GM04504 (cell line): Measurements from ENCODE around the gene HHLA2.
"Not testable (repeated sequence)": the region's sequence is repeated elsewhere in the genome, so short reads cannot be mapped to it uniquely, and the experiment has no call there.

ENCODE experiments used
- DNase-seq: peaks from one replicate; pipeline ENCODE4 v3.0.0-alpha.2; 2012; ENCODE audit warnings: low read depth

The HHLA2 gene, protein sequence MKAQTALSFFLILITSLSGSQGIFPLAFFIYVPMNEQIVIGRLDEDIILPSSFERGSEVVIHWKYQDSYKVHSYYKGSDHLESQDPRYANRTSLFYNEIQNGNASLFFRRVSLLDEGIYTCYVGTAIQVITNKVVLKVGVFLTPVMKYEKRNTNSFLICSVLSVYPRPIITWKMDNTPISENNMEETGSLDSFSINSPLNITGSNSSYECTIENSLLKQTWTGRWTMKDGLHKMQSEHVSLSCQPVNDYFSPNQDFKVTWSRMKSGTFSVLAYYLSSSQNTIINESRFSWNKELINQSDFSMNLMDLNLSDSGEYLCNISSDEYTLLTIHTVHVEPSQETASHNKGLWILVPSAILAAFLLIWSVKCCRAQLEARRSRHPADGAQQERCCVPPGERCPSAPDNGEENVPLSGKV

DNA sequence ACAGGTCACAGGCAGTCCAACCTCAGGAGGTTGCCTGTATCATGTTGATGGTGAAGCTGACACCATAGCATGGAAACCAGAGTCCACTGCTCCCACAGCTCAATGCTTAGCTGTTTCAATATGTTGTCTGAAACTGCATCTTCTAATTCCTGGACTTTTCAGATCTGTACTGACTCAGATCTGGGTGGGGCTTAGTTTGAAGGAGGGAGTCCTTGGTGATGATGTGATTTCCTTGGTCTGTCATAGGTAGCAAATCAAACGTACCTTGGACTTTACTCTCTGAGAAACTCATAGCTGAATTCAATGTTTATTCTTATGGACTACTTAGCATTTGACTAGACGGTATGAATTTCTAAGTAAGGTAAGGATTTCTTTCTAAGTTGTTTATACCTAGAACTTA is at the start of gene HHLA2:
Gene HHLA2, plus strand, starts transcription at position 310 of the 400 bp plus-strand sequence. CDS start 55,266 bp downstream, outside the sequence.
- DNase-seq, result no peak

DNA sequence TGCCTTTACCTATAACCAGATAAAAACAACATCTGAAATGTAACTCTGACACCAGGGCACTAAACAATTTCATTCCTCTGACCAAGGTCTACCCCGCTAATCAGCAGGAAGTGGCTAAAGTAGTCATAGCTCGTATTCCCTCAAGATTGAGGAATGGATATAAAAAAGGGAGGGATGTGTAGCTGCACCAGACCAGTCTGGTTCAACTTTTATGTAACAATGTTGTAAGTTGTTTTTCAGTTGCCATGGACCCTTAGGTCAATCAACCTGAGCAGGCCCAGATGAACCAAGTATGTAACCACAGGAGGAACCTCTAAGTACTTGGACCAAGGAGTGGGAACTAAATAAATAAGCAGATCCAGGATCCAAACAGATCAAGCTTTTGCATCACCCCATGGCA is 45.7 kb upstream of the HHLA2 start:
- no peak for DNase-seq

DNA sequence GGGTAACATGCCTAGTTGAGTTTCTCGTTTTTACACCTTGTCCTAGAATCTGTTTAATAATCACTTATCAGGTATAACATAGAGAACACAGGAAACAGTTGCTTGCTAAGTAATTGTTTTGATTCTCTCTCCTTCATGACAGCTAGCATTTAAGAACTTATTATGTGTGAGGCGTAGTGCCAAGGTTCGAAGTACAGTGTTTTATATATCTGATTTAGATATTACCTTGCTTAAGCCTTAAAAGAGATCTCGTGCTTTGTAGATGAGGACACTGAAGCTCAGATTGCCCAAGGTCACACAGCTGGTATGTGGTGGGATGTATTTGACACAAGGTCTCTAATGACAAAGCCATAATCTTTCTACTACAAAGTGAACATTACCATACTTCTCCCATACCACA is 45.1 kb upstream of the HHLA2 start:
- DNase-seq, result no peak

DNA sequence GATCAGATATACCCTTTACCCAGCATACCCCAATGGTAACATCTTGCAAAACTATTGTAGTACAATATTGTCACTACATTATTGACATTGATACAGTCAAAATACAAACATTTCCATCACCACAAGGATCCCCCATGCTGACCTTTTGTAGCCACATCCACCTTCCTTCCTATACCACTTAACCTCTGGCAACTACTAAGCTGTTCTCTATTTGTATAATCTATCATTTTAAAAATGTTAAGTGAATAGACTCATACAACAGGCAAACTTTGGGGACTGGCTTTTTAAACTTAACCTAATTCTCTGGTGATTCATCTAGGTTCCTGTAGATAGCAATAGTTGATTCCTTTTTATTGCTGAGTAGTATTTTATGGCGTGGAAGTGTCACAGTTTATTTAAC is 44.5 kb upstream of the HHLA2 start:
- no peak for DNase-seq

DNA sequence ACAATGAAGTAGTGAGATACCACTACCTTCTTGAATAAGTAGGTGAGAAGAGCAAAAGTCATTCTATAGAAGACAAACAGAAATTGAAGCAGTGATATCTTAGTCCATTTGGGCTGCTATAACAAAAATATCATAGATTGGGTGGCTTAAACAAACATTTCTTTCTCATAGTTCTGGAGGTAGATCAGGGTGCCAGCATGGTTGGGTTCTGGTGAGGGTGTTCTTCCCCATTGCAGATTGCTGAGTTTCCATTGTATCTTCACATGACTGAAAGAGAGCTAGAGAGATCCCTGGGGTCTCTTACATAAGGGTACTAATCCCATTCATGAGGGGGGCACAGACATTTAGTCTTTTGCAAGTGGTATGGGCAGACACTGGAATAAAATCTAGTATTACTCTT is 41.2 kb upstream of the HHLA2 start:
- no peak for DNase-seq

DNA sequence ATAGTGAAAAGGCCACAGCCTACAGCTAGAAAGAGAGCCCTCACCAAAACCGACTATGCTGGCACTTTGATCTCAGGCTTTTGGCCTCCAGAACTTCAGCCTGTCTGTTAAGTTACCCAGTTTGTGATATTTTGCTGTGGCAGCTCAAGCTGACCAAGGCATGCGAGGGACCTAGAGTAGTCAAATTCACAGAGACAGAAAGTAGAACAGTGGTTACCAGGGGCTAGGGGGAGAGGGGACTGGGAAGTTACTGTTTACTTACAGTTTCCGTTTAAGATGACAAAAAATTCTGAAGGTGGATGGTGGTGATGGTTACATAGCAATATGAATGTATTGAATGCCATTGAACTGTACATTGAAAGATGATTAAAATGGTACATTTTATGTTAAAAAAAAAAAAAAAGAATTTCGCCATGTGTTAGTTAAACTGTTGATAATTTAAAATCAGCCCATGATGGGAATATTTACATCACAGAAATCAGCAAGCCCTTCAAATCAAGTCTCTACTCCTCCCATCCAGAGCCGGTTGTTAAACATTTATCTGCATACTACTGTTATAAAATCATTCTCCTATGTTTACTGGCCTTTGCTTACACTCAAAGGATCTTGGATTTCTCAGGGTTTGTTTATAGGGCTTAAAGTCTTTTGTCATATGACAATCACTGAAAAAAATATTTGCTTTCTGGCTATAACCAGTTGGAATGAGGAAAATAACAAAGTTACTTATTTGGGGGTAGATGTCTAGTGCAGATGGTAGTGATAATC is 31.6 kb upstream of the HHLA2 start:
- not testable (repeated sequence) for DNase-seq

DNA sequence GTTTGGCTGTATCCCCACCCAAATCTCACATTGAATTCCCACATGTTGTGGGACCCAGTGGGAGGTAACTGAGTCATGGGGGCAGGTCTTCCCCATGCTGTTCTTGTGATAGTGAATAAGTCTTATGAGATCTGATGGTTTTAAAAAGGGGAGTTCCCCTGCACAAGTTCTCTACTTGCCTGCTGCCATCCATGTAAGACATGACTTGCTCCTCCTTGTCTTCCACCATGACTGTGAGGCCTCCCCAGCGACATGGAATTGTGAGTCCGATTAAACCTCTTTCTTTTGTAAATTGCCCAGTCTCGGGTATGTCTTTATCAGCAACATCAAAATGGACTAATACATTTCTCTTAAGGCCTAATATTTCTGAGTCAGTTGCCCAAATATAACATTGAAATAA is 28.1 kb upstream of the HHLA2 start:
- DNase-seq, result not testable (repeated sequence)

DNA sequence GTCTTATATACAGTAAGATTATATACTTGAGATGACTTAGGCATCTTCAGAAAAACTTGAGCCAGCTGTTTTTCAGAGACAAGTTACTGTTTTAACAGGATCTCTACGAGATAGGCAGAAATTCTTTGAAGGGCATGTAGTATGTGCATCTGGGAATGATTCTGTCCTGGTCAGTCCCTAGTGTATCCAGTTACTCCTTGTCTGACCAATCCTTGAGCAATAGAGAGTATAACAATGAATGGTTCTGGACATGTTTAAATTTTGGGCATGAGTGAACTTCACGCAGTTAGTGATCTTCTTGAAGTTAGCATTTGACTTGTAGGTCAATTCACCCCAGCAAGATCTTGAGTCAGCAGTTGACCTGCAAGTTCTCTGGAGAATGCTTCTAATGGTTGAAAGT is 24.7 kb upstream of the HHLA2 start:
- no peak for DNase-seq

DNA sequence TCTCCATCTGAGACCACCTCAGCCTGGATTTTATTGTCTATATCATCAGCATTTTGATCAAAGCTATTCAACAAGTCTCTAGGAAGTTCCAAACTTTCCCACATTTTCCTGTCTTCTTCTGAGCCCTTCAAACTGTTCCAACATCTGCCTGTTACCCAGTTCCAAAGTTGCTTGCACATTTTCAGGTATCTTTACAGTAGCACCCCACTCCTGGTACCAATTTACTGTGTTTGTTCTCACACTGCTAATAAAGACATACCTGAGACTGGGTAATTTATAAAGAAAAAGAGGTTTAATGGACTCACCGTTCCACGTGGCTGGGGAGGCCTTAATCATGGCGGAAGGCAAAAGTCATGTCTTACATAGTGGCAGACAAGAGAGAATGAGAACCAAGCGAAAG is 17.3 kb upstream of the HHLA2 start:
- not testable (repeated sequence) for DNase-seq

DNA sequence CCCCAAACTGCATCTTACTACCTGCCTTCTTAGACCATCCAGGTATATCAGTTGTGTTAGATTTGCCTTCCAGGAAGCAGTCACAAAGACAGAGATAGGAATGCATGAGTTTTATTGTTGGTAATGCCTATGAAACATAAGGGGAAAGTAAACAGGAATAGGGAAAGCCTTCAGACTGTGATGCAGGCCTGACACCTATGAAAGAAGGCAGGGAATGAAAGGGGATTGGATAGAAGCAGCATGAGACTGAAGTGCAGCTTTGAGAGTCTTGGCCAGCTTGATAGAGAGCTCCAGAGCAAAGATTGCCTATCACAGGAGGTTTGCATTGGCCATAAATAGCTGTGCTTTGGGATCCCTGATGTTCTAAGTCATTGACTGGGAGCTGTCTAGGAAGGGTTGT is 15.9 kb upstream of the HHLA2 start:
- DNase-seq, result no peak

DNA sequence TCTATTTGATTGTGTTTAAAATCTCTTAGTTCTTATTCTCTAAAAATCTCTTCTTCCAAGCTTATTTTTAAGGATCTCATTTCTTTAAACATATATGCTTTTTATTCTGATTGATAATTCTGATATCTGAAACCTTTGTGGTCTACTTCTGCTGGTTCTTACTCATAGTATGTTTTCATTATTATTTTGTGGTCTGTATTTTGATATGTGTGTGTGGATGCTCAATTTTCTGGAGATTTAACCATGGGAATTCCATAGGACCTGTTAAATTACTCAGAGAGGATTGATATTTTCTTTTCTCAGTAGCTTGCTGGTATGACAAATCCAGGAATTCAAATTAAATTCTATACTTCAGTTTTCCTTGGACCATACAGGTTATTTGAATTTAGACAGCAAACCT is 14.7 kb upstream of the HHLA2 start:
- DNase-seq, result no peak

DNA sequence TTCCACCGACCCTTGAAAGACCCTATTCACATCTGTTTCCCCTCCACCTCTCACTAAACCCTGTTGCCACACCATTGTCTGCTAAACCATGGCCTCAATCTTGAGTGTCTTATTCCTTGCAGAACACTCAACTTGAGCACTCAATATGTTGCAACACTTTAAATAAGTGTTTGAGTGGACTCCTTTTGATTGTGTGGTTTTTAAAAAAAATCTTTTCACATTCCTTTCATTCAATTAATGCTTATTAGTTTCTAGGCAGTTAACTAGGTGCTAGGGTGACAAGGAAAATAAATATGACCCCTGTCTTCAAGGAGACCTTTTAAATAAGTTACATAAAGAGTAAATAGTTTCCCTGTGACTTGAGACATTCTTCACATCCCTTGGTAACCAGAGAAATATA is 13.3 kb upstream of the HHLA2 start:
- no peak for DNase-seq

DNA sequence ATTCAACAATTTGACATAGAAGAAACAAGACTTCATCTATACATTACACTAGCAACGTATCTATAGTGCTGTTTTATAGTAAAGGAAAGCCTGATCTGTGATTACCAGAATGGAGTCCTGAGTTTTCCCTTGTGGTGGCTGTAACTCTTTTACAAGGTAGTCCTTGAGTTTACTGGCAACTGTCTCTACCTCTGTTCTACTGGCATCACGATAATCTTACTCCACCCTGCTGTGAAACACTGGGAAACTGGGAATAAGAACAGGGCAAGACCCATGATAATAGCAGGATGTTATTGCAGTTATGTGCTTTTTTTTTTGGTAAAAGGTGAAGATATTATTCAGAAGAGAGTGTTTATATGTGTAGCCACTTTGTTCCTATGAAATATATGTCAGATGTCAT is 12.4 kb upstream of the HHLA2 start:
- no peak for DNase-seq

DNA sequence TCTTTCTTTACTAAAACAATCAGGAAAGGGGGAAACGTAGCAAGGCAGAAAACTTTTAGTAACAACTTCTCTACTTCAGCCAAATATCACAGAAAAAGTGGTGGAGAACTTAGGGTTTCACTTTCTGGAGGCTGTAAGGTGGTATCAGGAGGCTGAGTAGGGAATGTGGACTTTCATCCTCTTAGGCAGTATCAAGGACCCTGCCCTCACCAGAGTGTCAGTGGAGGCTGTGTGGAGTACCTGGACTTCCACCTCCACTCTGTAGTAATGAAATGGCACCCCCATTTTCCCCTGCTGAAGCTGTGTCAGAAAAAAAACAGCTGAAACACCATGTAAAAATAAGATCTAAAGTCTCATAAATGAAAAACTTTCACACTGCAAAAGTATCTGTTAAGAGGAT is 11.2 kb upstream of the HHLA2 start:
- no peak for DNase-seq

DNA sequence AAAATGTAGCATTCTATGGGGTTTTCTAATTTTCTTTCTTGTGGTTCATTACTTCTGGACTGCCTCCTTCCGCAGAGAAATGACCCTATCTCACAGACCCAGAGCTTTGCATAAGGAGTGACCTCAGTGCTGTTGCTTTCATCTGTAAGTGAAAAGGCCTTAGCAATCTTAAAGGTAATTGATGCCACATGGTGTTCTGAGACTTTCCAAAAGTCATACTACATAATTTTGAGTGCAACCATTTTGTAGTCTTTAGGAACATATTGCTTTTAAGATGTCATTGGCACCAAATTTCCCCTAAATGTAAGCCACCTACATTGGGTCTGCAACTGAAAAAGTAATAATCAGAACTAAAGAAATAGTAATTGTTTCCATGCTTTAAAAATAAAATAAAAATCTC is 9.2 kb upstream of the HHLA2 start:
- DNase-seq, result no peak

DNA sequence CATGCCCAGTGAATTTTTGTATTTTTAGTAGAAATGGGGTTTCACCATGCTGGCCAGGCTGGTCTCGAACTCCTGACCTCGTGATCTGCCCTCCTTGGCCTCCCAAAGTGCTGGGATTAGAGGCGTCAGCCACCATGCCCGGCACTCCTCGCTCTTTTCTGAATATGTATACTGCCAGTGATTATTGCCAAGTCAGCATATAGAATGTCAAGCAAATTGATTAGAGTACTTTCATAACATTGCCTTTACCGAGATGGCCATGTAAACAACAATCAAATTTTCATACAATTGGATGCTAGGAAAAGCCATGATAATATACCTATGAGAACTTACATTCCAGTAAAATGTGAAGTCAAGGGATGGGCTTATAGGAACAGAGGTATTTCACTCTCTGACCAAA is 8.2 kb upstream of the HHLA2 start:
- DNase-seq, result not testable (repeated sequence)

DNA sequence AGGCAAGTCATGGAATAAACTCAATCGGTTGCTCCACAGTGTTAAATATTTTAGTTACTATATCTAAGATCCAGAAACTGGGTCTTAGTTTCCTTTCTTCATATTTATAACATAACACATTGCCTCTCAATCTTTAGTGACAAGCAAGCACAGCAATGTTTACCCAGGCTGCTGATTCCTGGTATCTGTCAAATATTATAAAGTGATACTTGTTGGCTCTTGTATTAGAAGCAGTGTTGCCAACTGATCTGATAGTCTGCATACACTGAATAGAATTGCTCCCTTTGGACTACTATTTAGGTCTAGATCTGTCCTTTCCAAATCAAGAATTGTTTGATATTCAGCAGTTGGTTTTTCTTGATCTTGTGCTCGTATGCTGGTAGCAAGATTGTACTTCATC is 7.2 kb upstream of the HHLA2 start:
- no peak for DNase-seq

DNA sequence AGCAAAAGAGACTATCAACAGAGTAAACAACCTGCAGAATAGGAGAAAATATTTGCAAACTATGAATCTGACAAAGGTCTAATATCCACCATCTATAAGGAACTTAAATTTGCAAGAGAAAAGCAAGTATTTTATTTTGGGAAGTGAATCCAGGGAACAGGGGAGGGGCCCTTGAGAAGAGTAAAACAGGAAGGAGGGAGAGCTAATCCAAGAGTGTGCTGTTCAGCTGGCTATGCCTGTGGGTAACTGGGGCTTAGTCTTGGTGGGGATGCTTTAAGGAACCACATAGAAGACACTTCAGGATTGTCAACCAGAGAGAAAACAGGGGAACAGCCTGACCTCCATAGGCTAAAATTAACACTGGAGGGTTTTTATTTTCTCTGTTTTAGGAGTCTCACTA is 3.9 kb upstream of the HHLA2 start:
- no peak for DNase-seq

DNA sequence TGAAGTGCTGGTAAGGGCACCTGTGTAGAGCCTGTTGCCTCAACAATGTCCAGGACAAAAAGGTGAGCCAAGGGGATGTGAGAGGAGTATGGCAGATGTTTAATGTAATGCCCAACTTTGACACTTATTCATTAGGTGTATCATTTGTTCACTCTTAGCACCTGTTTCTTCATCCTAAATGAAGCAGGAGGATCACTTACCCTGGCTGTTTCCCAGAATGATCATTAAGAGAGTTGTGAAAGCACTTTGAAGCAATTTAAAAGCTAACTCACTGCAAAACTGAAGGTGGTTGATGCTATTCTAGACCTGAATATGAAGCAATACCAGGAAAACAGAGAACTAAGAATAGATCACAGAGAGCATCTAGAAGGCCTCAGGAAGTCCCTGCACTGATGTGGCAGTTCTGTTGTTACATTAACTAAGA is 3.4 kb upstream of the HHLA2 start:
- DNase-seq, result no peak

DNA sequence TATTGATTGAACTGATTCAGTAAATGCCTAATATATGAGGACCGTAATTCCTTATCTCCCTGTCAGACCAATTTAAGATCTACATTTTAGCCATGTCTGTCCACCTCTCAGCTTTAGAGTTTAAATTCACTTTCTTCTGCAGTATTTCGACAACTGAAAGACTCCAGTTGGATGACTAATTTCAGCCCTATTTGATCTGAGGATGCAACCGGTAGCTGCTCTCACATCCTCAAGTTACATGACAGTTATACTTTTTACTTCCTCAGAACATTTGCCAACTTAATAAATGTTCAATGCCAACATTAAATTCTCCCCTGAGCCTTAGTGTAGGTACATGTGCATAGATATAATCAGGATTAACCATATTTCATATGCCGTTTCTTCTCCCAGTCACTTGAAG is 2.5 kb upstream of the HHLA2 start:
- DNase-seq, result no peak

DNA sequence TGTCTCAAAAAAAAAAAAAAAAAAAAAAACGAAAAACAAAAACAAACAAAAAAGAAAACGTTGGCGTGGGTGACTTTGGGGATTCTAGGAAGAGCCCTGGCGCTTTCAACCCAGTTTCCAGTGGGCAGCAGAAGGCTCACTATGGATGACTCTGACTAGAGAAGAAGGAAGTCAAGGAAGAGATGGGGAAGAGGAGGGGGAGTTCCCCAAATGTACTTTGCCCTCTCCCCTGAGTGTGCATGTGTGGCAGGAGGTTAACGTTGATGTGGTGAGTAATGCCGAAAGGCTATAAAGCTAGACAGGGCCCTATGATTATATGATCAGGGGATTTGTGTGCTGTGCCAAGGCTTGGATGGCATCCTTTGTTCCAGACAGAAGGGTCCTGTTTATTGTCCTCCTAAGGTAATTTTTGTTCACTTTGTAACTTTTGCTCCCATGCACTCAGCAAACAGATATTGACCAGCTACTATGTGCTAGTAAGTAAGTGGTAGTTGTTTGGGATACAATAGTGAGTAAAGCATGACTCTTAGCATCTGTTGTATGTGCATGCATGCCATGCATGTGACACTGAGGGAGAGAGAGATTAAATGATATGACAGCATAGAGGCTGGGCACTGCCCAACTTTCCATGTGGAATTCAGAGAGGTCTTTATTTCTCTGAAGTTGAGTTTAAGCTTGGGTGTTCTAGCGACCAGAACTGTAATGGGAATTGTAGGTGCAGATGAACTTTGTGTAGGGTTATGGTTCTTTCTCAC is 750 bp upstream of the HHLA2 start:
- no peak for DNase-seq

DNA sequence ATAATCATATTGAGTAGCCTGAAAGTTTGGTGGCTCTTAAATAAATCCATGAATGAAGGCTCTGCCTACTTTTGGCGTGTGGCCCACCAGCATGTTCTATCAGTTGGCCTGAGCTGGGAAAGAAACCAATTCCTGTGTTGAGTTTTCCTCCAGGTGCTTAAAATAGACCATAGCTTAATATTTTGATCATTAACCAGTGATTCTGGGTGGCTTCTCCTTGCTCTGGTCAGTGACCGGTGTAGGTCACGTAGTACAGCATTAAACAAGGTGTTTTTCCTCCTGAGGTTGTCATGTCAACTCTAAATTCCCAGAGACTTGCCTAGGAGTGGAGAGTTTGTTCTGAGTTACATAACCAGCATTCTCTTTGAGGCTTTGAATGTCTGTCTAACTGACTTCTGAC is 1.3 kb downstream of the HHLA2 start:
- DNase-seq, result no peak

DNA sequence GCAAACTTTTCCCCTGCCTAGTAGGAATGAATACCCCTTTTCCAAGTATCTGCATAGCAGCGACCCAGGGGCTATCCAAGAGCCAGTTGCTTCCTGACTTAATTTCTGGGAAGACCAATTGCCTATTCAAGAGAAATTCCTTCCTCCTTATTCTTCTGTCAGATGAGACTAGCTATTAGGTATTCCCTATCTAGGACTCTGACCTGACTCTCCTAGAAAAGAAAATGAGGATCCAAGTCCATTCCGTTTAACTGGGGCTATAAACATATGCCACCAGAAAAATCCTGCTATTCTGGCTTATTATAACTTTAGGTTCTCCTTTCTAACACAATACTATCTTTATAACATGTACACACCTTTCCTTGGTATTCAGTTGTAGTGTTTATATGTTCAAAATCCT is 1.7 kb downstream of the HHLA2 start:
- no peak for DNase-seq
